ENCODE results near the gene STOX2. TPM values are rescaled to one million over a fixed set of nuclear protein-coding genes. Genes with fewer than 3 reads are reported as not detected.

STOX2 gene
- total and polyA plus RNA-seq, 11 donors: 2.8 to 19.6 (median 13.1) TPM

DNA sequence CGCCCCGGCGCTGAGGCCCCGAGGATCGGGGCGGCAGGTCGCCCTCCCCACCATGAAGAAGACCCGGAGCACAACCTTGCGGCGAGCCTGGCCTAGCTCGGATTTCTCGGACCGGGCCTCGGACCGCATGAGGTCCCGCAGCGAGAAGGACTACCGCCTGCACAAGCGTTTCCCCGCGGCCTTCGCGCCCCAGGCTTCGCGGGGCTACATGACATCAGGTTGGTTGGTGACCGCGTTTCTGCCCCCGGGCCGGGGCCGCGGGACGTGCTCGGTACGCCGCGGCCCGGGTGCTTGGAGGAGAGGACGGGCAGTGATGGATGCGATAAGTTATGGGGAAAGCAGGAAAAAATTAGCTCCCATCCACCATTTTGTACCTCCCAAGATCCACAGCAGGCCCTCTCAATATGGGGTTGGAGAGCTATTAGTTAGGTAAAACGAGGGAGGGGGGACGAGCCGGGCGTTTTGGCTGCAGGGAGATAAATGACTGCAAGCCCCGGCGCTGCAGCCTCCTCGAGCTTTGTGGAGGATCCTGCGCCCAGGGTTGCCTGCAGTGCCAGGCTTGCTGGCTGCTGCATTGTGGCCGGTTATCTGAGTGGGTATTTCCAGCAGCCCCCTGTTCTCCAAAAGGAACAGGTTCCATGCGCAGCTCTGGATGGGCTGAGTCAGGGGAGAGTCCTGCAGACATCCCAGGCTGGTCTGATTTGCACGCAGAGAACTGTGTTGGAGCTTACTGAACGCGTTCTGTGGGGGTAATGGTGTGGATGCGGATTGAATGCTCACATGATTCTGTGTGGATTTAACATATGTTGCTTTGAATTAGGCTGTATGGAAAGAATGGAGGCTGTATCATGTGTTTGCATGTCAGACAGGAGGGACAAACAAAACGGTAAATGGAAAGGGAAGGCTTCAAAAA lies 1.9 kb downstream of the STOX2 start:
- peak in 4 of 5 donors; percentile 15 to 44 (median 26) for DNase-seq
- no peaks in the 10 kb centered on the region for H3K9me3 ChIP-seq
- TF ChIP-seq POLR2A (IDR thresholded peaks at IDR 0.05): no peak
- TF ChIP-seq, protein P1, sequence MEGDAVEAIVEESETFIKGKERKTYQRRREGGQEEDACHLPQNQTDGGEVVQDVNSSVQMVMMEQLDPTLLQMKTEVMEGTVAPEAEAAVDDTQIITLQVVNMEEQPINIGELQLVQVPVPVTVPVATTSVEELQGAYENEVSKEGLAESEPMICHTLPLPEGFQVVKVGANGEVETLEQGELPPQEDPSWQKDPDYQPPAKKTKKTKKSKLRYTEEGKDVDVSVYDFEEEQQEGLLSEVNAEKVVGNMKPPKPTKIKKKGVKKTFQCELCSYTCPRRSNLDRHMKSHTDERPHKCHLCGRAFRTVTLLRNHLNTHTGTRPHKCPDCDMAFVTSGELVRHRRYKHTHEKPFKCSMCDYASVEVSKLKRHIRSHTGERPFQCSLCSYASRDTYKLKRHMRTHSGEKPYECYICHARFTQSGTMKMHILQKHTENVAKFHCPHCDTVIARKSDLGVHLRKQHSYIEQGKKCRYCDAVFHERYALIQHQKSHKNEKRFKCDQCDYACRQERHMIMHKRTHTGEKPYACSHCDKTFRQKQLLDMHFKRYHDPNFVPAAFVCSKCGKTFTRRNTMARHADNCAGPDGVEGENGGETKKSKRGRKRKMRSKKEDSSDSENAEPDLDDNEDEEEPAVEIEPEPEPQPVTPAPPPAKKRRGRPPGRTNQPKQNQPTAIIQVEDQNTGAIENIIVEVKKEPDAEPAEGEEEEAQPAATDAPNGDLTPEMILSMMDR (IDR thresholded peaks at IDR 0.05): no peak
- H3K4me1 ChIP-seq: peaks cover 0 to 42% (median 16%) of the 10 kb centered on the region in 12 donors
- 18 to 49% (median 30%) methylated on average over 35 to 54 of the region's 54 CpGs for WGBS, 4 donors
- intact Hi-C loops (cut with DNase I): loop anchor here in 9 of 10 donors (5.0 to 10.0 kb wide), 7 partner anchors 62 to 258 kb away; no protein-coding TSS in a partner anchor
- peak overlapping the region in 9 of 12 donors; percentile 22 to 94 (median 85) for H3K27ac ChIP-seq
- H3K36me3 ChIP-seq: no peaks in the 10 kb centered on the region
- ATAC-seq: peak in 3 of 4 donors; percentile 4 to 7 (median 5)
- peaks cover 0 to 27% (median 0%) of the 10 kb centered on the region in 9 donors for H3K27me3 ChIP-seq
- H3K4me3 ChIP-seq: peak overlapping the region; percentile 63 to 88 (median 77)

DNA sequence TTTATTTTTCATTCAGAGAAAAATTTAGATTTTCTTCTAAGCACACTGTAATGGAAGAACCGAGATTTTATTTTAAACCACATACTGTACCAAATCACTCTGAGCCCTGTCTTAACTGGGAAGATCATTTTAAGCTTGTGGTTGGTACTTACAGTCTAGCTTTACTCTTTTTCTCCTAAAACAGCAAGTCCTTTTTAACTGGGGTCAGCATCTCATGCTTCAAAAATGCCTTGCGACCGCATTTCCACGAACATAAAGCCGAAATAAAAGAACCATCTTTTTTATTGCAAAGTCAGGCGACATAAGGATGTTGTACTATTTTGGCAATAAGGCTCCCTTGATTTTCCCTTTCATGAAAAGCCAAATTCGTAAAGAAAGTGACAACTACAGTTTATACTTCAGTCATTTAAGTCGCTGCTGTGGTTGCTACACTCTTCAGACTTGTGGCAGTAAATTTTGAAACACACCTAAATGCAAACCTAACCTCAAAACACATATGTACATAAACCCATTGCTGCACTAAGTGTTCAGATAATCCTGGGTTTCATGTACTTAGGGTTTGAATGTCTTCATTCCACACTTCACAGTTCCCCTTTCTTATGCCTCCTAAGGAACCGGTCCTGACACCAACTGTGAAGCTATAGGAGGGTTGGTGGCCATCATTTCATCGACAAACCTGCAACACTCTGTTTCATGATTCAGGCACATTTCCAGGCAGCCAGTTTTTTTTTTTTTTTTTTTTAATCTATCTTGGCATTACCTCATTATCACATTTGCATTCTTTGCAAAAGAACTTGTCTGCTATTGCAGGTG lies 3.0 kb downstream of the STOX2 start:
- ATAC-seq (no peak), DNase-seq (no peak)
- Histone ChIP-seq H3K36me3 (no peaks in the 10 kb centered on the region), H3K4me1 (peaks cover 0 to 42% (median 16%) of the 10 kb centered on the region in 12 donors), H3K4me3 (peak overlapping the region in 11 of 12 donors; percentile 63 to 88 (median 77)), H3K27me3 (peaks cover 0 to 27% (median 0%) of the 10 kb centered on the region in 9 donors), H3K9me3 (no peaks in the 10 kb centered on the region), H3K27ac (peak overlapping the region in 2 of 12 donors; percentile 79 to 85)
- intact Hi-C loops (cut with DNase I): loop anchor here in 9 of 10 donors (5.0 to 10.0 kb wide), 7 partner anchors 63 to 257 kb away; no protein-coding TSS in a partner anchor
- no peak for TF ChIP-seq POLR2A (IDR thresholded peaks at IDR 0.05)
- TF ChIP-seq, protein P1 (IDR thresholded peaks at IDR 0.05): no peak
- WGBS, 4 donors: 74 to 77% (median 75%) methylated on average over 10 of the region's 10 CpGs

DNA sequence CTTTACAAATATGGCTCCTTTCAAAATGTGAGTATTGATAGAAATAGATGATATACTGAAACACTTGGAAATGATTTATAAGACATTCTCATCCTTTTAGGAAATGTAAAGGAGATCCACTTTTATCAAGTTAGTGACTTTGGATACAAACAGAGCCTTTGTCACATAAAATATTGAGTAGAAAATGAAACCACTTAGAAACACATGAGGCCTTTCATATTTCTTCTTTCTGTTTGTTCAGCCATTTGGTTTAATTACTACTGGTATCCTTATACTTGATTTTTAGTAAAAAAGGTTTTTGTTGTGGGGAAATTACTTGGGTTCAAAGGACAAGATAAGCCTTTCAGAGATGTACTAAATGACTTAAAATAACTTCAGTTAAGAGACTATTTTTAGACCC lies 4.1 kb downstream of the STOX2 start:
- Histone ChIP-seq H3K4me1 (peaks cover 0 to 40% (median 16%) of the 10 kb centered on the region in 12 donors), H3K27ac (no peak overlapping the region), H3K36me3 (no peaks in the 10 kb centered on the region), H3K27me3 (peaks cover 0 to 27% (median 0%) of the 10 kb centered on the region in 9 donors), H3K4me3 (no peak overlapping the region), H3K9me3 (no peaks in the 10 kb centered on the region)
- no peak for DNase-seq
- ATAC-seq: no peak
- intact Hi-C loops (cut with DNase I): loop anchor here in 9 of 10 donors (5.0 to 10.0 kb wide), 7 partner anchors 64 to 256 kb away; no protein-coding TSS in a partner anchor
- TF ChIP-seq, protein P1 (IDR thresholded peaks at IDR 0.05): no peak
- no peak for TF ChIP-seq POLR2A (IDR thresholded peaks at IDR 0.05)
